KOPT-K1 (cell line): ENCODE measurements around the gene HSD17B7.

ENCODE experiments used
- H3K27ac ChIP-seq: fragments of 200-600 bp; sonication (generic); 2 replicates; pipeline ENCODE4 v1.5.1; 2016; ENCODE audit warnings: antibody characterized with exemption, mild to moderate bottlenecking, low read depth, low read length; ENCODE audit not compliant: poor library complexity, severe bottlenecking
- H3K36me3 ChIP-seq: fragments of 200-600 bp; sonication (generic); 2 replicates; pipeline ENCODE4 v1.5.1; 2017; ENCODE audit warnings: antibody characterized with exemption, mild to moderate bottlenecking, low read length, moderate library complexity; ENCODE audit not compliant: insufficient read depth
- H3K9me3 ChIP-seq: fragments of 200-600 bp; sonication (generic); 2 replicates; pipeline ENCODE4 v1.5.1; 2017; ENCODE audit warnings: antibody characterized with exemption, low read length, mild to moderate bottlenecking; ENCODE audit not compliant: insufficient read depth, poor library complexity, severe bottlenecking

Gene HSD17B7

GRCh38 chr1:162835157-162835899, 44.8 kb downstream of the HSD17B7 start:
- no peaks in the 10 kb centered on the region for H3K36me3 ChIP-seq
- H3K9me3 ChIP-seq, result peaks cover 18% of the 10 kb centered on the region
- H3K27ac ChIP-seq, result no peak overlapping the region

GRCh38 chr1:162838863-162839262, 48.4 kb downstream of the HSD17B7 start:
- peaks cover 18% of the 10 kb centered on the region for H3K9me3 ChIP-seq
- no peak overlapping the region for H3K27ac ChIP-seq
- no peaks in the 10 kb centered on the region for H3K36me3 ChIP-seq

GRCh38 chr1:162840250-162840839, 49.8 kb downstream of the HSD17B7 start:
- Histone ChIP-seq H3K9me3 (peaks cover 18% of the 10 kb centered on the region), H3K27ac (no peak overlapping the region), H3K36me3 (no peaks in the 10 kb centered on the region)

- peaks cover 5% of the 10 kb centered on the region for H3K9me3 ChIP-seq
- H3K36me3 ChIP-seq, result no peaks in the 10 kb centered on the region
- no peak overlapping the region for H3K27ac ChIP-seq
Measured at GRCh38 chr1:162844153-162844552, 53.7 kb downstream of the HSD17B7 start.

- H3K9me3 ChIP-seq, result no peaks in the 10 kb centered on the region
- no peak overlapping the region for H3K27ac ChIP-seq
- no peaks in the 10 kb centered on the region for H3K36me3 ChIP-seq
Measured at GRCh38 chr1:162846256-162847212, 56.0 kb downstream of the HSD17B7 start.

- no peak overlapping the region for H3K27ac ChIP-seq
- no peaks in the 10 kb centered on the region for H3K36me3 ChIP-seq
- H3K9me3 ChIP-seq, result no peaks in the 10 kb centered on the region
Measured at GRCh38 chr1:162847839-162848453, 57.4 kb downstream of the HSD17B7 start.

- H3K9me3 ChIP-seq, result no peaks in the 10 kb centered on the region
- H3K36me3 ChIP-seq, result no peaks in the 10 kb centered on the region
- H3K27ac ChIP-seq, result no peak overlapping the region
Measured at GRCh38 chr1:162849711-162850110, 59.2 kb downstream of the HSD17B7 start.

GRCh38 chr1:162851341-162851740, 60.8 kb downstream of the HSD17B7 start:
- Histone ChIP-seq H3K36me3 (no peaks in the 10 kb centered on the region), H3K9me3 (no peaks in the 10 kb centered on the region), H3K27ac (no peak overlapping the region)

- no peaks in the 10 kb centered on the region for H3K9me3 ChIP-seq
- no peak overlapping the region for H3K27ac ChIP-seq
- no peaks in the 10 kb centered on the region for H3K36me3 ChIP-seq
Measured at GRCh38 chr1:162854245-162854882, 63.9 kb downstream of the HSD17B7 start.

GRCh38 chr1:162855461-162856150, 65.1 kb downstream of the HSD17B7 start:
- no peaks in the 10 kb centered on the region for H3K9me3 ChIP-seq
- H3K36me3 ChIP-seq, result no peaks in the 10 kb centered on the region
- no peak overlapping the region for H3K27ac ChIP-seq

- Histone ChIP-seq H3K36me3 (no peaks in the 10 kb centered on the region), H3K27ac (no peak overlapping the region)
Measured at GRCh38 chr1:162856260-162856659, 65.8 kb downstream of the HSD17B7 start.

GRCh38 chr1:162857850-162858249, 67.3 kb downstream of the HSD17B7 start:
- H3K36me3 ChIP-seq, result no peaks in the 10 kb centered on the region
- no peak overlapping the region for H3K27ac ChIP-seq
- H3K9me3 ChIP-seq, result no peaks in the 10 kb centered on the region

More at GRCh38 chr1:162856260-162856659, 65.8 kb downstream of the HSD17B7 start:
- H3K9me3 ChIP-seq, result no peaks in the 10 kb centered on the region

- no peaks in the 10 kb centered on the region for H3K36me3 ChIP-seq
- no peaks in the 10 kb centered on the region for H3K9me3 ChIP-seq
- no peak overlapping the region for H3K27ac ChIP-seq
Measured at GRCh38 chr1:162859191-162859590, 68.7 kb downstream of the HSD17B7 start.

- Histone ChIP-seq H3K9me3 (no peaks in the 10 kb centered on the region), H3K27ac (no peak within 1 kb of the TSS)
Measured at GRCh38 chr1:162861101-162861500, 70.6 kb downstream of the HSD17B7 start, which contains the start of gene CCDC190. CCDC190 (minus strand) TSS chr1:162861175; CDS start chr1:162859646, 1,529 bp downstream.

More at GRCh38 chr1:162861101-162861500, 70.6 kb downstream of the HSD17B7 start, which contains the start of gene CCDC190:
- H3K36me3 ChIP-seq, result no peaks in the 10 kb centered on the region
